Measurements from ENCODE around the gene SLC6A6. TPM values are rescaled to one million over a fixed set of nuclear protein-coding genes. Genes with fewer than 3 reads are reported as not detected.

SLC6A6 gene
- total RNA-seq, 1 experiment from 2014 or later: 25.5 TPM

DNA sequence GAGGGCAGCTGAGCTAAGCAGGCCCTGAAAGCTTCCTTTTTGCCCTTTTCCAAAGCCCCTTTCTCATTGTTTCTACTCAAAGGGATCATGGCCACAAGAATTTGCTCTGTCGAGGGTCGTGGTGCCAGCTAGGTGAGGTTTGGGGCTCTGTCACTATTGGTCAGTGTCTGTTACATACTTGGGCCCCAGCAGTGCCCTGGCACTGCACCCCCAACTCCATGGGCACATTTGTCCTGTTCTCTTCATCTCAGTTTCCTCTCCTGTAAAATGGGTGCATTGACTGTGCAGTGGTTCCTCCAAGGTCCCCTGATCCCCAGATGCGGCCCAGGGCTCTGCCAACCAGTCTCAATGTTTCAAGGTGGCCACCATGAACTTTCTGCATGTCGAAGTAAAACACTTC lies 62.1 kb downstream of the SLC6A6 start:
- DNase-seq (ENCODE audit: low read depth): no peak

GRCh38 chr3:14465425-14465824 lies 63.0 kb downstream of the SLC6A6 start:
- no peak for DNase-seq (ENCODE audit: low read depth)

DNA sequence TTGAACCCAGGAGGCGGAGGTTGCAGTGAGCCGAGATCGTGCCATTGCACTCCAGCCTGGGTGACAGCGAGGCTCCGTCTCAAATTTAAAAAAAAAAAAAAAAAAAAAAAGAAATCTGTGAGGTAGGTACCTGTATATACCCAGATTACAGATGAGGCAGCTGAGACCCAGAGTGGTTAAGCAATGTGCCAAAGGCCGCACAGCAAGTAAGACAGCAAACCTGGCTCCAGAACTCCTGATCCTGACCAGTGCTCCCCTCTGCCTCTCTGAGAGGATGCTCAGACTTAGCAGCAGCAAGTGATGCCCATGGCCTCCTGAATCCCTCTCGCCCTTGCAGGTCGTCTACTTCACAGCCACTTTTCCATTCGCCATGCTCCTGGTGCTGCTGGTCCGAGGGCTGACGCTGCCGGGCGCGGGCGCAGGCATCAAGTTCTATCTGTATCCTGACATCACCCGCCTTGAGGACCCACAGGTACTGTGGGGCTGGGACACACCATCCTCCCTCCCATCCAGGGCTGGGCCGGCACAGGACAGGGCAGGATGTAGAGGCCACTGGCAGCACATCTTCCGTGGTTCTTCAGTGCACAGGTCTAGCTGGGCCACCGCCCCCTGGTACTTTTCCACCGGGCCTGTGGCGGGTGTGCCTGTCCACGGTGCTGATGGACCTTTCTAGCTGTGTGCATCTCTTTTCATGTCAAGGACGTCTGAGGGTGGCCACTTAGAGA lies 63.9 kb downstream of the SLC6A6 start:
- DNase-seq (ENCODE audit: low read depth): no peak

GRCh38 chr3:14467814-14468620 lies 65.6 kb downstream of the SLC6A6 start:
- DNase-seq (ENCODE audit: low read depth): no peak

- DNase-seq (ENCODE audit: low read depth): no peak
Observed at GRCh38 chr3:14468621-14468981, 66.2 kb downstream of the SLC6A6 start.

DNA sequence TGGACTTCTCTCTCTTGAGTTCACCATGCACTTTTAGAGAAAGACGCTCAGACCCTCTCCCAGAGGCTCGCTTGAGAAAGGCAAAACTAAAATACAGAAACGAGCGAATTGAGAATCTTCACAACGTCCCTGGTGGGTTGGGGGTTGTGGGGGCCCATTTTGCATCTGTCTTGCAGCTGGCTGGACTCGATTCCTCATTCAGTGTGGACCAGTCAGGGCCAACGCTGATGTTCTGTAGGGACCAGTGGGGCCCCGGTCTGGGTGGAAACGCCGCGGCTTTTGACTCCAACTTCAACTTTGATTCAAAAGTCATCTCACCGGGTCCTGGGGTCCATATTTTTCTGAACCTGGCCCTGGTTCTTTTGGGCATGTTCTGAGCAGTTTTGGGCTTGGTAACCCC lies 68.1 kb downstream of the SLC6A6 start:
- no peak for DNase-seq (ENCODE audit: low read depth)

DNA sequence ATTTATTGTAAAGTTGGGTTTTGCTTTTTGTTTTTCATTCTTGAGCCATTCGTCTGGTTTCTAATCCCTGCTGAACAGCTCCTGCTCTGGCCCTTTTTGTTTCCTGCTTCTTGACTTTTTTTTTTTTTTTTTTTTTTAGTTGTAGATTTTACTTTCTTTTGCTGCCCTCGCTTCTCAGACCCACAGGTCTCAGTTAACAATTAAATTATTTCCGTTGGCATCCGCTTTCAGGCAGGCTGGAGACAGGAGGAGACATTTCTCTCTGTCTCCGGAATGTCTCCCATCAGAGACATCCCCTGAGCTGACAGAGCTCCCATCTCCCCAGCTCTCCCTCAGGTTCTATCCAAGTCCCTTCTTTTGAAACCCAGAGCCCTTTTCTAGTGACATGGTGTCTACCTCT lies 68.6 kb downstream of the SLC6A6 start:
- no peak for DNase-seq (ENCODE audit: low read depth)

DNA sequence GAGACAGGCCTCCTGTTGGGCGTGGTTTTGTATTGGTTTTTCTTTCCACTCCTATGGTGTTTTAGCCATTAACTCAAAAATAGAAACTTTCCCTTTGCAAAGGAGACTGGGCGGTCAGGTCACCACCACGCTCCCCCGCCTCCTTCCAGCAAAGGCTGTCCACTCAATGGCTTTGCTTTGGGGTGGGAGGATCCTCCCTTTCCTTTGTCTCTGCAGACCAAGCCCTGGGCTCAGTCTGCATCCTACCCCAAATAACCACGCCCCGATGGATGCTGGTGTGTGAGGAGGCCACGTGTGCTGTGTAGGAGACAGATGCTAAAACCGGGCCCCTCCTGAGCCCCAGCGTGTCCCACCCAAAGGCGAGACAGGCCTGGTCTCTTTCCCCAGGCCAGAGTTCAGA lies 69.3 kb downstream of the SLC6A6 start:
- DNase-seq (ENCODE audit: low read depth): no peak

DNA sequence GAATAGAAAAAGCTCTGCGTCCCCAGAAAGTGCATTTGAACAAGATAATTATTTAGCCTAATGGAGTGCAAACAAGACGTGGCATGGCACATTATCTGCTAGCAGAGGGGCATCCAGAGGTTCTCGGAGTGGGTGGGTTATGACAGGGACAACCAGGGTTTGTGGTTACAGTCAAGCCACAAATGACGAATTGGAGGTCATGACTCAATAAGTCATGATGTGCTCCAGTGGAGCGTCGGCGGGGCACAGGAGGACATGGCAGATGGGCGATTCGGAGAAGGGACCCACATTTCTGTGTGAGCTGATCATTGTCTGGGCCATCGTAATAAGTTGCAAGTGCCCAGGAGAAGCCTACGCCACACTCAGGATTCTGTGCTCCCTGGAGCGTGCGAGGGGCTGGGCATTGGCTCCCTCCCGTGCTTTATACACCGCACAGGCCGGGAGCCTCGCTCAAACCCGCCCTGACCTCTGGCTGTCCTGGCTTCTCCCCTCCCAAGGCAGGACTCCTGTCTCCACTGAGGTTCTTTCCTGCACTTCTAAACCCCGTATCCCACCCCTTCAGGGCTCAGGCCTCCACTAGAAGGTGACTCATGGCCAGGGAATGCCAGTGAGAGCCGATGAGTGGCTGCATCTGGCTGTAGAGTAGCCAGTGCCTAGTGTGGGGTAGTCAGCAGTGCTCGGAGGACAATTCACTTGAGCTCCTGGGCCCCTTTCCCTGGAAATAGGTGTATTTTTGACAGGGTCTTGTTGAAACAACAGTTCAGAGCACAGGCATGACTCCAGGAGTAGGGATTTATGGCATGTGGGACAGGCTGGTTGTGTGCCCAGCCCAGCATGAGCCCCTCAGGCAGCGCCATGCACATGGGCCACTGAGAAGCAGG lies 70.3 kb downstream of the SLC6A6 start:
- DNase-seq (ENCODE audit: low read depth): peak; percentile 92

GRCh38 chr3:14473411-14473891 lies 71.0 kb downstream of the SLC6A6 start:
- no peak for DNase-seq (ENCODE audit: low read depth)

DNA sequence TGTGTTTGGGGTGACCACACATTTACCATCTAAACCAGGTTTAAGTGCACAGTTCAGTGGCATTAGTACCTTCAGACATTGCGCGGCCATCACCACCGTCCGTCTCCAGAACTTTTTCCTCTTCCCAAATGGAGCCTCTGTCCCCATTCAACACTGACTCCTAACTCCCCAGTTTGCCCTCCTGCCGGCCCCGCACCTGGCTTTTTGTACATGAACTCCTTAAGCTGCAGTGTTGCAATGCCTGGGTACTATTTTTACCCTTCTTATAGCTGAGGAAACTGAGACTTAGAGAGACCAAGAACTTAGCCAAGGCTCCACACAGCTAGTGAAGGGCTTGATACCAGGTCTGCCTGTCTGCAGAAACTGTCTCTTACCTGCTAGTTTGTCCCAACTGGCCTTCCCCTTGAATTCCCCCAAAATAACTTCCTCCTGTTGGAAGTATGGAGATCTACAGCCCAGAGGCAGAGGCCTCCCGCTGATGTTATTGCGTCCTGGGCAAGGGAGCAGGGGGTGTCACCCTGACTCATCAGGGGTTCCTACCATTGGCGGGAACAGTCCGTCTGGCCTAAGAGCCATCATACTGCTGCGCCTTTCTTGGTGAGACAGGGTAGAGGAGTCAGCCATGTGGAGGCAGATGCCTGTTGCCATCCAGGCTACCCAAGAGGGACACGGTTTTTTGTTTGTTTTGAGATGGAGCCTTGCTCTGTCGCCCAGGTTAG lies 72.1 kb downstream of the SLC6A6 start:
- no peak for DNase-seq (ENCODE audit: low read depth)

DNA sequence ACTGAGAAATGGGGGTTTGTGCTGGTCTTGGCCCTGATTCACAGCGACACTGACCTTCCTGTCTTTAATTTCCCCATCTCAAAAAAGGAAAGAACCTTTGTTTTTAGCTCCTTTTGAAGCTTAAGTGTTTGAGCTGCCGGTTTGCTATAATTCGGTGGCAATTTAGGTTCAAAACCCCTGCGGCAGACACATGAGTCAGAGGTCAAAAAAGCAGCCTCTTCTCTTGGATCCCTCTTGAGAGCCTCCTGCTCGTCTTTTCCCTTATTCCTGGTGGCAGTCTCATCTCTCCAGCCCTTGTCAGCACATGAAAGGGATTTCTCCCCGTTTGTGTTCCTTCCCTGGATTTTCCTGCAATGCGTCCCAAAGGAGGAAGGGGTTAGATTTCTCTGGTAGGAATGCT lies 73.2 kb downstream of the SLC6A6 start:
- no peak for DNase-seq (ENCODE audit: low read depth)

DNA sequence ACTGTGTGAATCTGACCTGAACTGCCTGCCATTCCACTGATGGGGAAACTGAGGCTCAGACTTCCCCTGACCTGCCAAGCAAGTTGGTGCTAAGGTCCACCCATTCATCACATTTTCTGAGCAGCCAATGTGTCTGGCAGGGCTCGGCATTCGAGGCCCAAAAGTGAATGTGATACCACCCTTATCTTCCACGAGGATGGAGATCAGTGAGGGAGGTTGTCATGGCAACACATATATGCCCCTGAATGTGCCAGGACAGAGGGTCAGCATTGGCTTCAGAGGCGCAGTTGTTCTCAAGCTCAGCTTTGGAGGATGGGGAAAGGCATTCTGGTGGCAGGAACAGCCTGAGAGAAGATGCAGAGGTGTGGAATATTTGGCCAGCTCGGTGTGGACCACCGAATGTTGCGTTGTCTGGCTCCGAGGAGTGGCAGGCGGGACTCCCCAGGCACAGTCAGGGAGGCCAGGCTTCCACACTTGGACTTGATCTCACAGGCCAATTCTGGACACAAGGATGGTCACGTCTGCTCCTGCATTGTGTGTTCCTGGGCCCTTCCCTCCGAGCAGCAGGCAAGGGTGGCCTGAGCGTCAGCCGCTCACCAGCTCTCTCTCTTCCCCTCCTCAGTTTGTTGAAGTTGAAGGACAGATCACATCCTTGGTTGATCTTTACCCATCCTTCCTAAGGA lies 74.3 kb downstream of the SLC6A6 start:
- no peak for DNase-seq (ENCODE audit: low read depth)

DNA sequence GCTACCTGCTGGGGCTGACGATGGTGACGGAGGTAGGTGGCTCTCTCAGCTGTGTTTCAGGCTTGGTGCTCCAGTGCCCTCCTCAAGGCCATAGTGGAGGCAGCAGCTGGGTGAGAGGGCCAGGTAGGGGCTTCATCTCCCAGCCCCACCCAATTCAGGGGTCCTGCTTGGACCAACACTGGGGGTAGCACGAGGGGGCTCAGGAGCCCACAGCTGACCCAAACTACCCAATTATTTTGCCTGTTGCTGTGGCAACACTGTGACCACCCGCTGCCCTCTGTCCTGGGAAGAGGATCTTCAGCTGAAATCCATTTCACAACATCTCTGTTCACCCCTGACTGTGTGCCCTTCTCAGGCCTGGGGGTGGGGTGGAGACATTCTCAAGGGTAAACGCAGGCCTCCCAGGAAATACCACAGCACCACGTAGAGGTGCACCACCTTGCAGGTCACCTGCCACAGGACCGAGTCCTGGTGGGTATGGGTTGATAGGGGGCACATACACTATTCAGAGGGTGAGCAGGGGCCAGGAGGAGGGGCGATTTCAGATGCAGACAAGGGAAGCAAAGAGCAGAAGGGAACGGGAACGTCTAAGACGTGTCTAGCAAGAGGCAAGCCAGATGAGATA lies 75.0 kb downstream of the SLC6A6 start:
- no peak for DNase-seq (ENCODE audit: low read depth)

DNA sequence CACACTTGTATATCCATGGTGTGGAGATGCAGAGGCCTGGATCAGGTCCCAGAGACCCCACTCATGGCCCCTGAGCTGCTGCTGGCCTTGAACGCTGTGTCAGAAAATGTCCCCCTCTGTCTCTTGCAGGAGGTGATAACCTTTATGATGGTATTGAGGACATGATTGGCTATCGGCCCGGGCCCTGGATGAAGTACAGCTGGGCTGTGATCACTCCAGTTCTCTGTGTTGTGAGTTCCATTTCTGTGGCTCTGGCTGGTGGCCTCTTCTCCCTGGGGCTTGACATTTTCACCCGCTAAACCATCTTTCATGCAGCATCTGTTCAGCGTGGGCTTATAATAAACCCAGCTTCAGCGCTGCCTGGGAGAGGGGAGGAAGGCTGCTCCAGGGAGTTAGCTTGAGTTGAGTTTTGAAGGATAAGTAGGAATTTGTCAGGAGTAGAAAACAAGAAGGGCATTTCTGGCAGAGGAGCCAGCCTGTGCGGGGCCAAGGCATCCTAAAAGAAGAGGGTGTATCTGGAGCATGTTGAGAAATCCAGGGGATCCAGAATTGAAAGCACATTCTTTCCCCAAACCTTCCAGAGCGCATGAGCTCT lies 76.6 kb downstream of the SLC6A6 start:
- no peak for DNase-seq (ENCODE audit: low read depth)

DNA sequence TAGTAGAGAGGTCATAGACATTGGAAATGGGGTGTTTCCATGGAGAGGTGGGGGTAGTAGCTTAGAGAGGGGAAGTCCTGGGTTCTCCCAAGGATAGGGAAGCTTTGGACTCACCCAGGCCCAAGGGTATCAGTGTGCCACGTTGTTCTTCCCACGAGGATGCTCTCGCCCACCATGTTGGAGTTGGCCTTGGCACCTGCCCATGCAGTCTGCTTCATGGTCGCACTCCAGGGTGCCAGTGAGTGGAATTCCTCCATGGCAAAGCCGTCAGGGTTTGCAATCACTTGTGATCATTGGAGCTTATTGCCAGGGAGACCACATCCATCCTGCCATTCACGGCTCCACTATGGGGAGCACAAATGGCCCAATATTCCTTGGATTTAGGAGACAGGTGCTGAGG lies 77.2 kb downstream of the SLC6A6 start:
- DNase-seq (ENCODE audit: low read depth): no peak

DNA sequence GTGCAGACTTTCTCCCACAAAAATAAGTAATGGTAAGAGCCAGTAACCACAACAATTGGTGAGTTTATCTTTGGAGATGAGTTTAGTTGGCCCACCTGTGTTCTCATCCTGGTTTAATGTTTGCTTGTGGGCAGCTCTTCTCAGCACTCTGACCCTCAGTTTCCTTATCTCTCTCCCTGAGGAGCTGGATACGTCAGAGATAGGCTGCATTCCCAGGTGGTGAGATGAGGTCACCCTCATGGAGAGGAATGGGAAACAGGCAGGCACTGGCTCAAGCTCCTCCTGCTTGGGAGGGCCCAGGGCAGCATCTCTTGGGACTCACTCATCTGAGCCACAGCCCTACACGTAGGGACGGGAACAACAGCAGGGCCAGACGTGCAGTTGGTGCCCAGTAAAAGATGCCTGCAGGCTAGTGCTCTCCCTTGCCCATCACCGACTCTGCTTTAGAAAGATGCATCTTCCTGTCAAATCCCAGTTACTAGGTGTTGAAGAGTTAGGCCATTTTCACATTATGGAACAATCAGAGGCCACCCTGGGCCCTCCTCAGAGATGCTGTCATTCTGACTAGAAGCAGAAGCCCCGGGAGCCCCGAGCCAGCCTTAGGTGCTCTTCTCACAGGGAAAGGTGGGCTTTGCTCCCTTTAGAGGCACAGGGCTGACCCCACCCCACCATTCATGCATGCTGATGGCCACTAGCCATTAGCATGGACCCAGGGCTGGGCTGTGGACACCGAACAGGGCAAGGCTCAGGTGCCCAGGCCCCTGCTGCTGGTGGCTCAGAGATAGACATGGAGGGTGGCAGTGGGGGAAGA lies 78.0 kb downstream of the SLC6A6 start:
- DNase-seq (ENCODE audit: low read depth): no peak

GRCh38 chr3:14481018-14481645 lies 78.7 kb downstream of the SLC6A6 start:
- DNase-seq (ENCODE audit: low read depth): no peak

DNA sequence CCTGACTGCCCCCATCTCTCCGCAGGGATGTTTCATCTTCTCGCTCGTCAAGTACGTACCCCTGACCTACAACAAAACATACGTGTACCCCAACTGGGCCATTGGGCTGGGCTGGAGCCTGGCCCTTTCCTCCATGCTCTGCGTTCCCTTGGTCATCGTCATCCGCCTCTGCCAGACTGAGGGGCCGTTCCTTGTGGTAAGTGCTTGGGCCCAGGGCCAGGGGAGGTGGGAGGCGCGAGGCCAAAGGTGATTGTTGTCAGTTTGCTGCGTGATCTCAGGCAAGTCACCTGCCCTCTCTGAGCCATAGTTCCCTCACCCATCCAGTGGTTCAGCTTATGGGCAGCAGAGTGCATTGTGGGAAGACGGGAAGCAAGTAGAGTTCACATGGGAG lies 79.2 kb downstream of the SLC6A6 start:
- DNase-seq (ENCODE audit: low read depth): no peak

Measured in LHCN-M2 (cell line).